22Rv1 (cell line): ENCODE data around the gene BSND.

Source experiments
- H3K27ac ChIP-seq: fragments of 450-650 bp; 2 replicates; pipeline ENCODE4 v1.5.1; 2017
- CTCF ChIP-seq: fragments of 450-650 bp; IDR thresholded peaks from 2 replicates; pipeline ENCODE4 v1.5.1; 2017; ENCODE audit warnings: mild to moderate bottlenecking
- ZFX ChIP-seq: fragments of 450-650 bp; IDR thresholded peaks from 2 replicates; pipeline ENCODE4 v1.6.1; 2017; ENCODE audit warnings: antibody characterized with exemption, borderline replicate concordance

Gene BSND

GRCh38 chr1:54998677-54999076, at the start of gene BSND:
Gene BSND (plus strand): TSS chr1:54998933. CDS start chr1:54999187, 254 bp downstream.
- no peak for TF ChIP-seq CTCF
- no peak for TF ChIP-seq ZFX
- H3K27ac ChIP-seq, result no peak within 1 kb of the TSS

- TF ChIP-seq CTCF, result no peak
- no peak for TF ChIP-seq ZFX
These were observed 49.7 kb upstream of the BSND start for GRCh38 chr1:54949053-54949452.

GRCh38 chr1:54950006-54950368, 48.7 kb upstream of the BSND start:
- H3K27ac ChIP-seq, result no peak overlapping the region
- TF ChIP-seq CTCF (no peak), ZFX (no peak)

More at GRCh38 chr1:54949053-54949452, 49.7 kb upstream of the BSND start:
- H3K27ac ChIP-seq, result no peak overlapping the region

- H3K27ac ChIP-seq, result no peak overlapping the region
- peak; percentile 83 for TF ChIP-seq CTCF
- TF ChIP-seq ZFX, result no peak
These were observed 48.2 kb upstream of the BSND start for GRCh38 chr1:54950369-54951163.

- no peak for TF ChIP-seq CTCF
- TF ChIP-seq ZFX, result no peak
These were observed 46.9 kb upstream of the BSND start for GRCh38 chr1:54951810-54952226.

GRCh38 chr1:54952950-54953718, 45.6 kb upstream of the BSND start:
- no peak for TF ChIP-seq CTCF
- TF ChIP-seq ZFX, result no peak
- H3K27ac ChIP-seq, result no peak overlapping the region

More at GRCh38 chr1:54951810-54952226, 46.9 kb upstream of the BSND start:
- no peak overlapping the region for H3K27ac ChIP-seq

- H3K27ac ChIP-seq, result no peak overlapping the region
- TF ChIP-seq ZFX, result no peak
- TF ChIP-seq CTCF, result no peak
These were observed 44.9 kb upstream of the BSND start for GRCh38 chr1:54953846-54954245.
